ENCODE results near the gene ZNF256. TPM values are rescaled to one million over a fixed set of nuclear protein-coding genes. Genes with fewer than 3 reads are reported as not detected.

The ZNF256 gene
- total RNA-seq, 6 experiments from 2014 or later: 0.50 to 1.6 (median 0.75) TPM

- H3K4me1 ChIP-seq: no peaks in the 10 kb centered on the region
- ATAC-seq (no peak), DNase-seq (no peak)
- TF ChIP-seq CTCF (IDR thresholded peaks at IDR 0.05) (no peak), POLR2A (IDR thresholded peaks at IDR 0.05) (no peak)
- no peak overlapping the region for H3K4me3 ChIP-seq
- no peak overlapping the region for H3K27ac ChIP-seq
- peaks cover 0 to 13% (median 5%) of the 10 kb centered on the region in 4 donors for H3K9me3 ChIP-seq
- 70% methylated on average over 8 of the region's 8 CpGs for WGBS (ENCODE audit: insufficient coverage, low coverage, low lambda C conversion rate, missing lambda C conversion rate)
- no peaks in the 10 kb centered on the region for H3K27me3 ChIP-seq
- no peaks in the 10 kb centered on the region for H3K36me3 ChIP-seq
- intact Hi-C loops (cut with DNase I): no loop called here
Measured at GRCh38 chr19:57964761-57965160, 17.3 kb upstream of the ZNF256 start.

GRCh38 chr19:57961785-57962184, 14.3 kb upstream of the ZNF256 start:
- TF ChIP-seq CTCF (IDR thresholded peaks at IDR 0.05): no peak
- TF ChIP-seq POLR2A (IDR thresholded peaks at IDR 0.05): no peak
- Histone ChIP-seq H3K9me3 (peaks cover 0 to 10% (median 5%) of the 10 kb centered on the region in 4 donors), H3K4me1 (no peaks in the 10 kb centered on the region), H3K36me3 (no peaks in the 10 kb centered on the region), H3K27ac (no peak overlapping the region), H3K27me3 (no peaks in the 10 kb centered on the region), H3K4me3 (no peak overlapping the region)
- no peak for DNase-seq
- WGBS (ENCODE audit: insufficient coverage, low coverage, low lambda C conversion rate, missing lambda C conversion rate): 78% methylated on average over 1 of the region's 1 CpG
- intact Hi-C loops (cut with DNase I): no loop called here
- ATAC-seq: no peak

GRCh38 chr19:57954996-57955395, 7.5 kb upstream of the ZNF256 start:
- 79% methylated on average over 2 of the region's 4 CpGs for WGBS (ENCODE audit: insufficient coverage, low coverage, low lambda C conversion rate, missing lambda C conversion rate)
- H3K9me3 ChIP-seq: peaks cover 0 to 5% (median 1%) of the 10 kb centered on the region in 4 donors
- no peak for ATAC-seq

GRCh38 chr19:57949702-57950101, 2.2 kb upstream of the ZNF256 start:
- H3K36me3 ChIP-seq: no peaks in the 10 kb centered on the region
- TF ChIP-seq CTCF (IDR thresholded peaks at IDR 0.05) (no peak), POLR2A (IDR thresholded peaks at IDR 0.05) (no peak)
- H3K4me3 ChIP-seq: no peak overlapping the region
- H3K9me3 ChIP-seq: no peaks in the 10 kb centered on the region
- intact Hi-C loops (cut with DNase I): no loop called here
- DNase-seq: no peak
- no peaks in the 10 kb centered on the region for H3K27me3 ChIP-seq
- H3K4me1 ChIP-seq: peaks cover 0 to 5% (median 0%) of the 10 kb centered on the region in 4 donors
- 91% methylated on average over 3 of the region's 12 CpGs for WGBS (ENCODE audit: insufficient coverage, low coverage, low lambda C conversion rate, missing lambda C conversion rate)
- no peak overlapping the region for H3K27ac ChIP-seq
- no peak for ATAC-seq

More at GRCh38 chr19:57954996-57955395, 7.5 kb upstream of the ZNF256 start:
- no peaks in the 10 kb centered on the region for H3K4me1 ChIP-seq
- no peaks in the 10 kb centered on the region for H3K36me3 ChIP-seq
- H3K27me3 ChIP-seq: no peaks in the 10 kb centered on the region
- DNase-seq: no peak
- TF ChIP-seq CTCF (IDR thresholded peaks at IDR 0.05) (no peak), POLR2A (IDR thresholded peaks at IDR 0.05) (no peak)
- H3K4me3 ChIP-seq: no peak overlapping the region
- intact Hi-C loops (cut with DNase I): no loop called here
- no peak overlapping the region for H3K27ac ChIP-seq

GRCh38 chr19:57949296-57949695, 1.8 kb upstream of the ZNF256 start:
- Histone ChIP-seq H3K4me3 (no peak overlapping the region), H3K9me3 (no peaks in the 10 kb centered on the region), H3K36me3 (no peaks in the 10 kb centered on the region), H3K4me1 (peaks cover 0 to 5% (median 0%) of the 10 kb centered on the region in 4 donors), H3K27ac (no peak overlapping the region), H3K27me3 (no peaks in the 10 kb centered on the region)
- 100% methylated on average over 3 of the region's 24 CpGs for WGBS (ENCODE audit: insufficient coverage, low coverage, low lambda C conversion rate, missing lambda C conversion rate)
- no peak for DNase-seq
- TF ChIP-seq POLR2A (IDR thresholded peaks at IDR 0.05): no peak
- no peak for TF ChIP-seq CTCF (IDR thresholded peaks at IDR 0.05)
- ATAC-seq: no peak
- intact Hi-C loops (cut with DNase I): no loop called here
